HG03175 (cell line): Measurements from ENCODE around the gene PRMT6.
"Not testable (repeated sequence)": the region's sequence is repeated elsewhere in the genome, so short reads cannot be mapped to it uniquely, and the experiment has no call there.

ENCODE experiments used
- ATAC-seq: cut with Tn5 transposase; IDR thresholded peaks from one replicate; pipeline ENCODE4 v1.9.1; 2021; ENCODE audit warnings: mild to moderate bottlenecking, moderate library complexity; ENCODE audit not compliant: unreplicated experiment

The PRMT6 gene

GRCh38 chr1:107093395-107093794 is 36.9 kb downstream of the PRMT6 start:
- not testable (repeated sequence) for ATAC-seq

- ATAC-seq: no peak
Observed at GRCh38 chr1:107095647-107096046, 39.2 kb downstream of the PRMT6 start.

GRCh38 chr1:107096690-107097089 is 40.2 kb downstream of the PRMT6 start:
- ATAC-seq: no peak

GRCh38 chr1:107098961-107099360 is 42.5 kb downstream of the PRMT6 start:
- no peak for ATAC-seq

- ATAC-seq: no peak
Observed at GRCh38 chr1:107100331-107100984, 44.0 kb downstream of the PRMT6 start.

- no peak for ATAC-seq
Observed at GRCh38 chr1:107105914-107106313, 49.4 kb downstream of the PRMT6 start.
